ENCODE data around the gene CXCL17.

Gene CXCL17

GRCh38 chr19:42436006-42436405 is 6.7 kb downstream of the CXCL17 start:
- peak; percentile 77 for DNase-seq (ENCODE audit: low read depth)
- H3K4me3 ChIP-seq (ENCODE audit: control insufficient read depth, low read depth, low read length) = no peak overlapping the region
- TF ChIP-seq, protein P1, sequence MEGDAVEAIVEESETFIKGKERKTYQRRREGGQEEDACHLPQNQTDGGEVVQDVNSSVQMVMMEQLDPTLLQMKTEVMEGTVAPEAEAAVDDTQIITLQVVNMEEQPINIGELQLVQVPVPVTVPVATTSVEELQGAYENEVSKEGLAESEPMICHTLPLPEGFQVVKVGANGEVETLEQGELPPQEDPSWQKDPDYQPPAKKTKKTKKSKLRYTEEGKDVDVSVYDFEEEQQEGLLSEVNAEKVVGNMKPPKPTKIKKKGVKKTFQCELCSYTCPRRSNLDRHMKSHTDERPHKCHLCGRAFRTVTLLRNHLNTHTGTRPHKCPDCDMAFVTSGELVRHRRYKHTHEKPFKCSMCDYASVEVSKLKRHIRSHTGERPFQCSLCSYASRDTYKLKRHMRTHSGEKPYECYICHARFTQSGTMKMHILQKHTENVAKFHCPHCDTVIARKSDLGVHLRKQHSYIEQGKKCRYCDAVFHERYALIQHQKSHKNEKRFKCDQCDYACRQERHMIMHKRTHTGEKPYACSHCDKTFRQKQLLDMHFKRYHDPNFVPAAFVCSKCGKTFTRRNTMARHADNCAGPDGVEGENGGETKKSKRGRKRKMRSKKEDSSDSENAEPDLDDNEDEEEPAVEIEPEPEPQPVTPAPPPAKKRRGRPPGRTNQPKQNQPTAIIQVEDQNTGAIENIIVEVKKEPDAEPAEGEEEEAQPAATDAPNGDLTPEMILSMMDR (conservative IDR thresholded peaks at IDR 0.05; ENCODE audit: control insufficient read depth, insufficient read depth, low read depth, low read length) = no peak

- TF ChIP-seq, protein P1 (conservative IDR thresholded peaks at IDR 0.05; ENCODE audit: control insufficient read depth, insufficient read depth, low read depth, low read length) = no peak
- no peak for DNase-seq (ENCODE audit: low read depth)
- H3K4me3 ChIP-seq (ENCODE audit: control insufficient read depth, low read depth, low read length) = no peak overlapping the region
Observed at GRCh38 chr19:42435316-42435715, 7.4 kb downstream of the CXCL17 start.

GRCh38 chr19:42433503-42434260 is 9.1 kb downstream of the CXCL17 start:
- no peak overlapping the region for H3K4me3 ChIP-seq (ENCODE audit: control insufficient read depth, low read depth, low read length)
- peak; percentile 78 for DNase-seq (ENCODE audit: low read depth)
- TF ChIP-seq, protein P1 (conservative IDR thresholded peaks at IDR 0.05; ENCODE audit: control insufficient read depth, insufficient read depth, low read depth, low read length) = peak; percentile 76

GRCh38 chr19:42431486-42431885 is 11.3 kb downstream of the CXCL17 start:
- no peak for DNase-seq (ENCODE audit: low read depth)
- H3K4me3 ChIP-seq (ENCODE audit: control insufficient read depth, low read depth, low read length) = no peak overlapping the region
- TF ChIP-seq, protein P1 (conservative IDR thresholded peaks at IDR 0.05; ENCODE audit: control insufficient read depth, insufficient read depth, low read depth, low read length) = no peak

GRCh38 chr19:42428676-42429075 is 14.1 kb downstream of the CXCL17 start:
- H3K4me3 ChIP-seq (ENCODE audit: control insufficient read depth, low read depth, low read length) = no peak overlapping the region
- TF ChIP-seq, protein P1 (conservative IDR thresholded peaks at IDR 0.05; ENCODE audit: control insufficient read depth, insufficient read depth, low read depth, low read length) = no peak
- DNase-seq (ENCODE audit: low read depth) = no peak

- DNase-seq (ENCODE audit: low read depth) = peak; percentile 43
- TF ChIP-seq, protein P1 (conservative IDR thresholded peaks at IDR 0.05; ENCODE audit: control insufficient read depth, insufficient read depth, low read depth, low read length) = no peak
- no peak within 1 kb of the TSS for H3K4me3 ChIP-seq (ENCODE audit: control insufficient read depth, low read depth, low read length)
Observed at GRCh38 chr19:42427313-42427712, 15.4 kb downstream of the CXCL17 start, which contains the start of gene LIPE. TSS of gene LIPE (minus strand) at chr19:42427388. CDS start at chr19:42427149, 239 bp downstream.
